Skeletal muscle satellite cell (primary cell): Measurements from ENCODE around the gene SLC27A2.
A peak's percentile ranks its signal among the peaks of the same experiment; 100 is the strongest.
"Not testable (repeated sequence)": the region's sequence is repeated elsewhere in the genome, so short reads cannot be mapped to it uniquely, and the experiment has no call there.

Experiments used
- H3K27me3 ChIP-seq: 2 replicates; pipeline ENCODE4 v1.7.0; 2013; ENCODE audit warnings: low read length; ENCODE audit not compliant: control insufficient read depth, insufficient read depth
- H3K36me3 ChIP-seq: 2 replicates; pipeline ENCODE4 v1.7.0; 2013; ENCODE audit warnings: mild to moderate bottlenecking, control low read depth, low read length; ENCODE audit not compliant: insufficient read depth
- H3K4me1 ChIP-seq: 2 replicates; pipeline ENCODE4 v1.7.0; 2013; ENCODE audit warnings: low read length; ENCODE audit not compliant: control insufficient read depth, insufficient read depth
- H3K4me2 ChIP-seq: 2 replicates; pipeline ENCODE4 v1.7.0; 2013; ENCODE audit warnings: mild to moderate bottlenecking, low read length
- H3K4me3 ChIP-seq: 2 replicates; pipeline ENCODE4 v1.7.0; 2013; ENCODE audit warnings: low read length
- H3K9ac ChIP-seq: 2 replicates; pipeline ENCODE4 v1.7.0; 2013; ENCODE audit warnings: mild to moderate bottlenecking, low read depth, low read length, moderate library complexity
- H3K9me3 ChIP-seq: replicated peaks from 2 replicates; pipeline ENCODE4 v1.7.0; 2013; ENCODE audit warnings: mild to moderate bottlenecking, control low read depth, low read length

The SLC27A2 gene

DNA sequence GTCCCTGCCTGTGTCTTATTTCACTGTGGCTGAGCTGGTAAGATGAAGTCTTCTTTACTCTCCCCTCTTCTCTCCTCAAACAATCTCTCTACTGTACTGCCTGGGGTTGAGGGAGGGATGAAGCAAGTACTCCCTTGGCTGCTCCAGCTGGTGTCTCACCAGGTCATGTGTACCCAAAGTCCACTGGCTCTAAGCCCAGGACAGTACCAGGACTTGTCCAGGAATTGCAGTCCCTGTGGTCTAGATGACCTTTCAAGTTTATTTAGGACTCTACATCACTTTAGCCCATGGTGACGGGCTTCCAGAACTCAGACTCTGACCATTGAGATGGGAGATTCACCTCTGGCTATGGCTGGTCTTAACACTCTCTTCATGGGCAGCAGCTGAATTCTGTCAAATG is 17.5 kb upstream of the SLC27A2 start:
- H3K36me3 ChIP-seq: no peaks in the 10 kb centered on the region
- no peaks in the 10 kb centered on the region for H3K9me3 ChIP-seq
- no peak overlapping the region for H3K9ac ChIP-seq
- no peak overlapping the region for H3K4me2 ChIP-seq
- peaks cover 2% of the 10 kb centered on the region for H3K27me3 ChIP-seq
- no peak overlapping the region for H3K4me3 ChIP-seq
- H3K4me1 ChIP-seq: peaks cover 25% of the 10 kb centered on the region

GRCh38 chr15:50166216-50166615 is 15.8 kb upstream of the SLC27A2 start:
- H3K9ac ChIP-seq: no peak overlapping the region
- peaks cover 25% of the 10 kb centered on the region for H3K4me1 ChIP-seq
- no peaks in the 10 kb centered on the region for H3K9me3 ChIP-seq
- no peaks in the 10 kb centered on the region for H3K27me3 ChIP-seq
- H3K4me2 ChIP-seq: peak overlapping the region; percentile 60
- H3K36me3 ChIP-seq: no peaks in the 10 kb centered on the region
- H3K4me3 ChIP-seq: no peak overlapping the region

DNA sequence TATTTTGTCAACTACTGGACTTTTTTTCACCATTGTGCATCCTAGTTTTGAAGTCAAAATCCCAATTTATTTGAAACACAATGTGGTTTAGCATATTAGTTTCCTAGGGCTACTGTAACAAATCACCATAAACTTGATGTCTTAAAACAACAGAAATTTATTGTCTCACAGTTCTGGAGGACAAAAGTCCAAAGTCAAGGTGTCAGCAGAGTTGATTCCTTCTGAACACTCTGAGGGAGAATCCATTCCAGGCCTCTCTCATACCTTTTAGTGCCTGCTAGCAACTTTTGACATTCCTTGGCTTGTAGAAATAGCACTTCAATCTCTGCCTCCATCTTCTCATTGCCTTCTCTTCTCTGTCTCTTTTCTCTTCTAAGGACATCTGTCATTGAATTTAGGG is 14.9 kb upstream of the SLC27A2 start:
- H3K4me3 ChIP-seq: no peak overlapping the region
- H3K36me3 ChIP-seq: no peaks in the 10 kb centered on the region
- H3K4me2 ChIP-seq: no peak overlapping the region
- no peaks in the 10 kb centered on the region for H3K9me3 ChIP-seq
- H3K27me3 ChIP-seq: no peaks in the 10 kb centered on the region
- H3K4me1 ChIP-seq: peaks cover 25% of the 10 kb centered on the region
- no peak overlapping the region for H3K9ac ChIP-seq

- peaks cover 25% of the 10 kb centered on the region for H3K4me1 ChIP-seq
- H3K27me3 ChIP-seq: no peaks in the 10 kb centered on the region
- no peaks in the 10 kb centered on the region for H3K9me3 ChIP-seq
- no peak overlapping the region for H3K4me3 ChIP-seq
- H3K9ac ChIP-seq: no peak overlapping the region
- H3K36me3 ChIP-seq: no peaks in the 10 kb centered on the region
- H3K4me2 ChIP-seq: no peak overlapping the region
These were observed 13.6 kb upstream of the SLC27A2 start for GRCh38 chr15:50168379-50168778.

DNA sequence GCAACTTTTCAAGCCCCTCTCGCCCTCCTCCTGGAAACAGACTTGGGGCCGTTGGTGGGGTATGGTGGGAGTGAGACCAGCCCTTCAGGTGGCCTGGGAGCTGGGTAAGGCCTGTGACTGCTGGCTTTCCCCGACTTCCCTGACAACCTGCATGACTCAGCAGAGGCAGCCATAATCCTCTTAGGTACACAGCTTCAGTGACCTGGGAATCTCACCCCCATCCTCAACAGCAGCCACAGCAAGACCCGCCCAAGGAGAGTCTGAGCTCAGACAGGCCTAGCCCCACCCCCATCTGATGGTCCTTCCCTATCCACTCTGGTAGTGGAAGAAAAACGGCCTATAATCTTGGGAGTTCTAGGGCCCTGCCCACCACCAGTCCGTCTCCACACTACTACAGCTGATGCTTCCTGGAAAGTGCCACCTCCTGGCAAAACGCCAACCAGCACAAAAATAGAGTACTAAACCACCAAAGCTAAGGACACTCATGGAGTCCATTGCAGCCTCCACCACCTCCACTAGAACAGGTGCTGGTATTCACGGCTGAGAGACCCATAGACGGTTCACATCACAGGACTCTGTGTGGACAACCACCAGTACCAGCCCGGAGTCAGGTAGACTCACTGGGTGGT is 13.1 kb upstream of the SLC27A2 start:
- Histone ChIP-seq H3K4me2 (no peak overlapping the region), H3K9me3 (no peaks in the 10 kb centered on the region), H3K4me3 (no peak overlapping the region), H3K27me3 (no peaks in the 10 kb centered on the region), H3K36me3 (no peaks in the 10 kb centered on the region), H3K9ac (no peak overlapping the region), H3K4me1 (peaks cover 25% of the 10 kb centered on the region)

- not testable (repeated sequence) for H3K27me3 ChIP-seq, H3K4me3 ChIP-seq, H3K36me3 ChIP-seq, H3K9ac ChIP-seq, H3K9me3 ChIP-seq, H3K4me1 ChIP-seq, H3K4me2 ChIP-seq
These were observed 9.6 kb upstream of the SLC27A2 start for GRCh38 chr15:50172360-50172895.

GRCh38 chr15:50176869-50177268 is 5.1 kb upstream of the SLC27A2 start:
- Histone ChIP-seq H3K4me3 (no peak overlapping the region), H3K27me3 (peaks cover 36% of the 10 kb centered on the region), H3K9me3 (no peaks in the 10 kb centered on the region), H3K4me1 (peaks cover 1% of the 10 kb centered on the region), H3K36me3 (no peaks in the 10 kb centered on the region), H3K4me2 (no peak overlapping the region), H3K9ac (no peak overlapping the region)

DNA sequence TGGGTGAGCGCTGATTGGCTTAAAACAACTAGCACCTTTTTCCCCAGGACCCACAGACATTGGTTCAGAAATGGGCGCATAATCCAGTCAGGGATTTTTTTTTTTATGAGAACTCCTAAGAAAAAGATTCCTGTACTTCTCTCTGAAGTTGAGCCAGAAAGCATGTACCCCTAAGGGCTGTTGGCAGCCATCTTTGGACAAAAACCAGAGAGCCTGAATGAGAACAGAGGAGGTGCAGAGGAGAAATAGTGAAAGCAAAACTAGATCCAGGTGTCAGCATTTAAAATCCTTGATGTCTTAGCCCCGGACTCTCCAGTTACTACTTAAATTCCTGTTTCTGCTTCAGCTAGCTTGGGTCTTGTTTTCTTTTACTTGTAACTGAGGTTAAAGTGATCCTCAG is 1.9 kb upstream of the SLC27A2 start:
- H3K36me3 ChIP-seq: no peaks in the 10 kb centered on the region
- H3K9me3 ChIP-seq: no peaks in the 10 kb centered on the region
- no peak overlapping the region for H3K4me2 ChIP-seq
- peaks cover 10% of the 10 kb centered on the region for H3K4me1 ChIP-seq
- no peak overlapping the region for H3K9ac ChIP-seq
- peaks cover 55% of the 10 kb centered on the region for H3K27me3 ChIP-seq
- H3K4me3 ChIP-seq: no peak overlapping the region

- Histone ChIP-seq H3K36me3 (no peaks in the 10 kb centered on the region), H3K9ac (no peak overlapping the region), H3K27me3 (peaks cover 55% of the 10 kb centered on the region), H3K9me3 (no peaks in the 10 kb centered on the region), H3K4me3 (no peak overlapping the region), H3K4me1 (peaks cover 10% of the 10 kb centered on the region), H3K4me2 (no peak overlapping the region)
These were observed 1.4 kb upstream of the SLC27A2 start for GRCh38 chr15:50180582-50180981.

- Histone ChIP-seq H3K36me3 (no peaks in the 10 kb centered on the region), H3K27me3 (peaks cover 55% of the 10 kb centered on the region), H3K4me3 (peak overlapping the region; percentile 66), H3K9me3 (no peaks in the 10 kb centered on the region), H3K4me2 (peak overlapping the region; percentile 95), H3K4me1 (peaks cover 10% of the 10 kb centered on the region), H3K9ac (no peak overlapping the region)
These were observed 611 bp upstream of the SLC27A2 start for GRCh38 chr15:50181201-50181968.

- Histone ChIP-seq H3K27me3 (peaks cover 51% of the 10 kb centered on the region), H3K4me1 (peaks cover 10% of the 10 kb centered on the region), H3K36me3 (no peaks in the 10 kb centered on the region), H3K9ac (no peak overlapping the region), H3K9me3 (no peaks in the 10 kb centered on the region), H3K4me3 (peak overlapping the region; percentile 66), H3K4me2 (peak overlapping the region; percentile 95)
These were observed 420 bp downstream of the SLC27A2 start for GRCh38 chr15:50182219-50183013.
